PC-9 (cell line): Measurements from ENCODE around the gene IRF4.

Source experiments
- EZH2 ChIP-seq: fragments of 200-600 bp; sonication (generic); IDR thresholded peaks from 2 replicates; pipeline ENCODE4 v1.8.0; 2017; ENCODE audit warnings: antibody characterized with exemption, low read depth
- TF ChIP-seq, protein P1 (sequence below): fragments of 200-600 bp; sonication (generic); conservative IDR thresholded peaks from 2 replicates; pipeline ENCODE4 v1.6.1; 2017; ENCODE audit warnings: mixed run types, antibody characterized with exemption, mild to moderate bottlenecking, moderate library complexity

DNA sequence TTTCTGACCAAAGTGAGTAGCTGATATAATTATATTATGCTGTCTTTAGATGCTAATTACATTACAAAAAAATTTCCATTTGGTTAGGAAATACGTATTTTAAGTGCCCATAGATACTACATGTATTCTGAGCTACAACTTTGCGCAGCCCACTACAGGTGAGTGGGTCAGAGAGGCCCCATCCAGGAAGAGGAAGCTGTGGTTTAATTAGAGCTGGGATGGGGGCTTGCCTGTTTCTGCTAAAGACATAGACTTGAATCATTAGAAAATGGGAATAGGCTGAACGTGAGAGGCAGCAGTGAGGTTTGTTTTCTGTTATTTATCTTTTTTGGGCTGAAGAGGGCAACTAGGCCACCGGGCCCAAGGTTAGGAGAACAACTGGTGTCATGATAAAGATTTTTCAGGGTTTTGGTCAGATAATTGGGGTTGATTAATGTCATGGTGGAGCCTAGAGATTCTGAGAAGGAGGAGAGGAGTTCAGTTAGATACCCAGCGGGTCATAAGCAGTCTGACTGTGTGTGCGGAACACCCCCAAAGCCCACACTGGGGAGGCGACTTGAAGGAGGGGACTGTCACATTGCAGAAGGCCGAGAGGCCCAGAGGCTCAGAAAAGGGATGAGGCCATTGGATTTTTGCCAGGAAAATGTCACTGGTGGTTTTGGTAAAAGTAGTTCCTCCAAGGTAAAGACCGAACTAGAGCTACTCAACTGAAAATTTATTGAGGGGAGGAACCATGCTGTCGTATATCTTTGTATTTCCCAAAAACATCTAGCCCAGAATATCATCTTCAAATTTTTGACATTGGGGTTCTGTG is 14.5 kb upstream of the IRF4 start:
- TF ChIP-seq, protein P1, sequence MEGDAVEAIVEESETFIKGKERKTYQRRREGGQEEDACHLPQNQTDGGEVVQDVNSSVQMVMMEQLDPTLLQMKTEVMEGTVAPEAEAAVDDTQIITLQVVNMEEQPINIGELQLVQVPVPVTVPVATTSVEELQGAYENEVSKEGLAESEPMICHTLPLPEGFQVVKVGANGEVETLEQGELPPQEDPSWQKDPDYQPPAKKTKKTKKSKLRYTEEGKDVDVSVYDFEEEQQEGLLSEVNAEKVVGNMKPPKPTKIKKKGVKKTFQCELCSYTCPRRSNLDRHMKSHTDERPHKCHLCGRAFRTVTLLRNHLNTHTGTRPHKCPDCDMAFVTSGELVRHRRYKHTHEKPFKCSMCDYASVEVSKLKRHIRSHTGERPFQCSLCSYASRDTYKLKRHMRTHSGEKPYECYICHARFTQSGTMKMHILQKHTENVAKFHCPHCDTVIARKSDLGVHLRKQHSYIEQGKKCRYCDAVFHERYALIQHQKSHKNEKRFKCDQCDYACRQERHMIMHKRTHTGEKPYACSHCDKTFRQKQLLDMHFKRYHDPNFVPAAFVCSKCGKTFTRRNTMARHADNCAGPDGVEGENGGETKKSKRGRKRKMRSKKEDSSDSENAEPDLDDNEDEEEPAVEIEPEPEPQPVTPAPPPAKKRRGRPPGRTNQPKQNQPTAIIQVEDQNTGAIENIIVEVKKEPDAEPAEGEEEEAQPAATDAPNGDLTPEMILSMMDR: no peak
- TF ChIP-seq EZH2: no peak
